Measurements from ENCODE around the gene SLCO6A1.

DNA sequence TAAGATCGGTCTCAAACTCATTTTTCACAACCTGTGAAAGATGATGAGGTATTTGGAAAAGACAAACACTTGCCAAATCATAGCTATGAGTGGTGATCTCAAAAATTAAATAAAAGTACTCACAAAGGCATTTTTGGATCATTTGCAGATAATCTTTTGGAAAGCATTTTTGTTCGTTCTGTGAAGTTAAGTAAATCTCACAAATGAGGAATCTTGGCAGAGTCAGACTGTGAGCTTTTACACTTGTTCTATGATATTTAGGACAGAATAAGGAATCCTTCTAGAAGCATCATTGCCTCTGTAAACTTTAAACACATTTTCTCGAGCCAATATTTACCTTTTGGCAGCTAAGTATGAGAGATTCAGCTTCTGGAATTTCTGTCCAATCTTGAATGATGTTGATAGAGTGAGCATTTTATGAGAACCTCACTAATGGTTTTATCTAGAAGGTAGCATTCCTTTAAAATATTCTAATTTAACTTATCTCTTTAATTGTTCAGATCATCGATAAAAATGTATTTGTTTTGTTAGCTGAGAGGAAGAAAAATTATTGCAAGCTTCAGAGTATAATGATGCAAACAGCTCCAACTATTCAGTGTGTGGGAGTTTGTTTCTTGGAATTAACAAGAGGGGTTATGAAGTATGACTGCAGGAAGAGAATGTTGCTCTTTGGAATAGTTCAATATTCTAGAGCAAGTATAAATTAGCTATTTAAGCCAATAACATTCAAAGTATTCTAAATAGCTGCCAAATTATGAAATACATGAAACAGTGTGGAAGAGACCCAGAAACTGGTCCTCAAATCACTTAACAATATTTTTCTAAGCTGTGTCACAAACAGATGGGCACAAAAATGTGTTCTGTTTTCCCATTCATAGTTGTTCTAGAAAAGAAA lies 48.6 kb upstream of the SLCO6A1 start:
- TF ChIP-seq, protein P1, sequence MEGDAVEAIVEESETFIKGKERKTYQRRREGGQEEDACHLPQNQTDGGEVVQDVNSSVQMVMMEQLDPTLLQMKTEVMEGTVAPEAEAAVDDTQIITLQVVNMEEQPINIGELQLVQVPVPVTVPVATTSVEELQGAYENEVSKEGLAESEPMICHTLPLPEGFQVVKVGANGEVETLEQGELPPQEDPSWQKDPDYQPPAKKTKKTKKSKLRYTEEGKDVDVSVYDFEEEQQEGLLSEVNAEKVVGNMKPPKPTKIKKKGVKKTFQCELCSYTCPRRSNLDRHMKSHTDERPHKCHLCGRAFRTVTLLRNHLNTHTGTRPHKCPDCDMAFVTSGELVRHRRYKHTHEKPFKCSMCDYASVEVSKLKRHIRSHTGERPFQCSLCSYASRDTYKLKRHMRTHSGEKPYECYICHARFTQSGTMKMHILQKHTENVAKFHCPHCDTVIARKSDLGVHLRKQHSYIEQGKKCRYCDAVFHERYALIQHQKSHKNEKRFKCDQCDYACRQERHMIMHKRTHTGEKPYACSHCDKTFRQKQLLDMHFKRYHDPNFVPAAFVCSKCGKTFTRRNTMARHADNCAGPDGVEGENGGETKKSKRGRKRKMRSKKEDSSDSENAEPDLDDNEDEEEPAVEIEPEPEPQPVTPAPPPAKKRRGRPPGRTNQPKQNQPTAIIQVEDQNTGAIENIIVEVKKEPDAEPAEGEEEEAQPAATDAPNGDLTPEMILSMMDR (IDR thresholded peaks at IDR 0.05; ENCODE audit: low read depth, low read length), result no peak
- no peak for TF ChIP-seq EZH2phosphoT487 (IDR thresholded peaks at IDR 0.05; ENCODE audit: low read depth)

Data from OCI-LY3 (cell line).